ENCODE results near the gene CAMK2B. TPM values are rescaled to one million over a fixed set of nuclear protein-coding genes. Genes with fewer than 3 reads are reported as not detected.
A peak's percentile ranks its signal among the peaks of the same experiment; 100 is the strongest.

The CAMK2B gene
- total and polyA plus RNA-seq, 2 of the 13 experiments (the other 11 are each of a cell fraction or from before 2014, with no cell fraction given) = 0.27 to 0.48 TPM

DNA sequence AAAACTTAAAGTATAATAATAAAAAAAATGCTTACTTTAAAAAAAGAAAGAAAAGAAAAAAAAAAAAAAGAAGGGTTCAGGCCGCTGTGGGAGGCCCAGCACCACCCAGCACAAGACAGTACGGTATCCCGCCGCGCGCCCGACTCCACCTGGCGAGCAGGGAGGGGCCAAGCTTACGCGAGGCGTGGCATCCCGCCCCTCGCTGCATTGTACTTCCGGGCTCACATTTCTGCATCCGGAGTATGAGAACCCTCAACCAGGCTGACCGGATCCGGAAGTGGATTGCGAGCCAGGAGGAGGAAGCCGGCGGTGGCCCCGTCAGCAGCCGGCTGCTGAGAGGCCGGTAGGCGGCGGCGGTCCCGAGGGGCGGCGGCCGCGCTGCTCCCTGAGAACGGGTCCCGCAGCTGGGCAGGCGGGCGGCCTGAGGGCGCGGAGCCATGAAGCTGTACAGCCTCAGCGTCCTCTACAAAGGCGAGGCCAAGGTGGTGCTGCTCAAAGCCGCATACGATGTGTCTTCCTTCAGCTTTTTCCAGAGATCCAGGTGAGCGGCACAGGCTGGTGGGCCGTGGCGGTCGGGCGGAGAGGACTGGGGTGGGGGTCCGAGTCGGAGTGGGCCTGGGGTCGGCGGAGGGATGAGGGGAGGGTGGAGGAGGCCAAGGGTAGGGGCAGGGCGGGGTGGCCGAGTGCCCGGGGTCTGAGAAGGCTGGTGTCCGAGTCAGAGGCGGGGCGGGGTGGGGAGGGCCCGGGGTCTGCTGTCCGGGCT, 124.5 kb downstream of the CAMK2B start, which contains the start of gene YKT6 (continued):
- TF ChIP-seq ZNF292 (CRISPR knock-in tag; IDR thresholded peaks at IDR 0.05; ENCODE audit: borderline replicate concordance, low read depth) = no peak
- TF ChIP-seq MEIS1 (CRISPR knock-in tag; IDR thresholded peaks at IDR 0.05; ENCODE audit: borderline replicate concordance) = no peak
- no peak for TF ChIP-seq ZNF83 (CRISPR knock-in tag; IDR thresholded peaks at IDR 0.05; ENCODE audit: borderline replicate concordance)
- TF ChIP-seq SOX5 (CRISPR knock-in tag; IDR thresholded peaks at IDR 0.05; ENCODE audit: borderline replicate concordance) = no peak; the same call in 1 of the 2 replicates
- TF ChIP-seq ZNF207 (IDR thresholded peaks at IDR 0.05; ENCODE audit: borderline replicate concordance) = no peak
- TF ChIP-seq, protein P1, sequence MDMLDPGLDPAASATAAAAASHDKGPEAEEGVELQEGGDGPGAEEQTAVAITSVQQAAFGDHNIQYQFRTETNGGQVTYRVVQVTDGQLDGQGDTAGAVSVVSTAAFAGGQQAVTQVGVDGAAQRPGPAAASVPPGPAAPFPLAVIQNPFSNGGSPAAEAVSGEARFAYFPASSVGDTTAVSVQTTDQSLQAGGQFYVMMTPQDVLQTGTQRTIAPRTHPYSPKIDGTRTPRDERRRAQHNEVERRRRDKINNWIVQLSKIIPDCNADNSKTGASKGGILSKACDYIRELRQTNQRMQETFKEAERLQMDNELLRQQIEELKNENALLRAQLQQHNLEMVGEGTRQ (IDR thresholded peaks at IDR 0.05; ENCODE audit: low read depth, low read length) = no peak
- TF ChIP-seq, protein P1 (CRISPR knock-in tag; IDR thresholded peaks at IDR 0.05; ENCODE audit: borderline replicate concordance) = no peak
- no peak for TF ChIP-seq JUNB (CRISPR knock-in tag; IDR thresholded peaks at IDR 0.05; ENCODE audit: borderline replicate concordance)
- TF ChIP-seq, protein P2, sequence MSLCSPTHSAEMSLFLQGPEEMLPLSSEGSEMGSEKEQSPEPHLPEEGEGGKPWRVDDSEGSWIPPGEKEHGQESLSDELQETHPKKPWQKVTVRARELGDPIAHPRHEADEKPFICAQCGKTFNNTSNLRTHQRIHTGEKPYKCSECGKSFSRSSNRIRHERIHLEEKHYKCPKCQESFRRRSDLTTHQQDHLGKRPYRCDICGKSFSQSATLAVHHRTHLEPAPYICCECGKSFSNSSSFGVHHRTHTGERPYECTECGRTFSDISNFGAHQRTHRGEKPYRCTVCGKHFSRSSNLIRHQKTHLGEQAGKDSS (CRISPR knock-in tag; IDR thresholded peaks at IDR 0.05; ENCODE audit: borderline replicate concordance, low read depth) = no peak; the same call in 1 of the 2 replicates
- TF ChIP-seq, protein P3, sequence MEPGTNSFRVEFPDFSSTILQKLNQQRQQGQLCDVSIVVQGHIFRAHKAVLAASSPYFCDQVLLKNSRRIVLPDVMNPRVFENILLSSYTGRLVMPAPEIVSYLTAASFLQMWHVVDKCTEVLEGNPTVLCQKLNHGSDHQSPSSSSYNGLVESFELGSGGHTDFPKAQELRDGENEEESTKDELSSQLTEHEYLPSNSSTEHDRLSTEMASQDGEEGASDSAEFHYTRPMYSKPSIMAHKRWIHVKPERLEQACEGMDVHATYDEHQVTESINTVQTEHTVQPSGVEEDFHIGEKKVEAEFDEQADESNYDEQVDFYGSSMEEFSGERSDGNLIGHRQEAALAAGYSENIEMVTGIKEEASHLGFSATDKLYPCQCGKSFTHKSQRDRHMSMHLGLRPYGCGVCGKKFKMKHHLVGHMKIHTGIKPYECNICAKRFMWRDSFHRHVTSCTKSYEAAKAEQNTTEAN (CRISPR knock-in tag; conservative IDR thresholded peaks at IDR 0.05) = no peak
- TF ChIP-seq SMAD1 (CRISPR knock-in tag; IDR thresholded peaks at IDR 0.05; ENCODE audit: borderline replicate concordance, low read depth) = 0 out of 2 replicates have a peak, but pooled peaks have one; percentile 57
- TF ChIP-seq XBP1 (CRISPR knock-in tag; IDR thresholded peaks at IDR 0.05) = no peak
- TF ChIP-seq NFYC (CRISPR knock-in tag; IDR thresholded peaks at IDR 0.05) = no peak
- TF ChIP-seq, protein P4, sequence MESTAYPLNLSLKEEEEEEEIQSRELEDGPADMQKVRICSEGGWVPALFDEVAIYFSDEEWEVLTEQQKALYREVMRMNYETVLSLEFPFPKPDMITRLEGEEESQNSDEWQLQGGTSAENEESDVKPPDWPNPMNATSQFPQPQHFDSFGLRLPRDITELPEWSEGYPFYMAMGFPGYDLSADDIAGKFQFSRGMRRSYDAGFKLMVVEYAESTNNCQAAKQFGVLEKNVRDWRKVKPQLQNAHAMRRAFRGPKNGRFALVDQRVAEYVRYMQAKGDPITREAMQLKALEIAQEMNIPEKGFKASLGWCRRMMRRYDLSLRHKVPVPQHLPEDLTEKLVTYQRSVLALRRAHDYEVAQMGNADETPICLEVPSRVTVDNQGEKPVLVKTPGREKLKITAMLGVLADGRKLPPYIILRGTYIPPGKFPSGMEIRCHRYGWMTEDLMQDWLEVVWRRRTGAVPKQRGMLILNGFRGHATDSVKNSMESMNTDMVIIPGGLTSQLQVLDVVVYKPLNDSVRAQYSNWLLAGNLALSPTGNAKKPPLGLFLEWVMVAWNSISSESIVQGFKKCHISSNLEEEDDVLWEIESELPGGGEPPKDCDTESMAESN (CRISPR knock-in tag; conservative IDR thresholded peaks at IDR 0.05) = 0 out of 2 replicates have a peak, but pooled peaks have one; percentile 40
- no peak for TF ChIP-seq MAFK (conservative IDR thresholded peaks at IDR 0.05 in 1 of 2, IDR thresholded peaks at IDR 0.05 in 1 of 2; ENCODE audit: low read length in 2 of 2)
- TF ChIP-seq ARNT2 (CRISPR knock-in tag; IDR thresholded peaks at IDR 0.05; ENCODE audit: low read depth) = no peak
- no peak for TF ChIP-seq REXO4 (CRISPR knock-in tag; IDR thresholded peaks at IDR 0.05; ENCODE audit: borderline replicate concordance)
- TF ChIP-seq ZNF576 (CRISPR knock-in tag; IDR thresholded peaks at IDR 0.05) = no peak
- TF ChIP-seq ZNF337 (CRISPR knock-in tag; IDR thresholded peaks at IDR 0.05; ENCODE audit: borderline replicate concordance, low read depth) = no peak
- TF ChIP-seq ZNF660 (CRISPR knock-in tag; IDR thresholded peaks at IDR 0.05; ENCODE audit: borderline replicate concordance, low read depth) = no peak
